Embryonic facial prominence (tissue), 1 donor: ENCODE results near the gene ATP2B3.
"Not testable (repeated sequence)": the region's sequence is repeated elsewhere in the genome, so short reads cannot be mapped to it uniquely, and the experiment has no call there.

Experiments
- DNase-seq: peaks from one replicate; pipeline ENCODE4 v3.0.0-alpha.2; 2016; ENCODE audit errors: extremely low spot score

The ATP2B3 gene

DNA sequence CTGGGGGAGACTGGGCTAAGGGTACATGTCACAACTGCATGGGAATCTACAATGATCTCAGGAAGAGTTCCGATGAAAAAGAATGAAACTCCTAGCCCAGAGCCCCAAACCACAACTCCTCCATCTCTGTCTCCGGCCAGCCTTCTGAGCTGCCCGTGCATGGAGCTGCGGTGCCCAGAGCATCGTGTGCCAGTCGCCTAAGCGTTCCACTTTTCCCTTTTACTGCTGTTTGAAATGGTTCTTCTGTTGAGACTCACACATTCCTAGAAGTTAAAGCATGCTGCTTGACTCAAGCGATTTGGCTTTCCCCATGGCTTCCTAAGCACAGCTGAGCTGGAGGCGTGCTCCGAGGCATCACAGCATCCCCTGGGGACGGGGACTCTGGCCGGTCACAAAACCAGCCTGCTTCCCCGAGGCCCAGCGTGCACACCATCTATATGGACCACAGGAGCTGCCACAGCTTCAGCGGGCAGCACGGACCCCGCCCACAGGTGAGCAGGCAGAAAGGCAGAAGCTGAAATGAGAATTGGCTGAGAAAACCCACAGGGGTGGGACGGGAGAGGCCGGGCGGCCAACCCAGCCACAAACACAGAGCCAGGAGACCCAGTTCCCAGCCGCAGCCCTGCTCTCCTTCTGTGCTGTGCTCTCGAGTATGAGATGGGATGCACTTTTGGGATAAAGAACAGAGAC lies 76.5 kb downstream of the ATP2B3 start:
- DNase-seq, result no peak

DNA sequence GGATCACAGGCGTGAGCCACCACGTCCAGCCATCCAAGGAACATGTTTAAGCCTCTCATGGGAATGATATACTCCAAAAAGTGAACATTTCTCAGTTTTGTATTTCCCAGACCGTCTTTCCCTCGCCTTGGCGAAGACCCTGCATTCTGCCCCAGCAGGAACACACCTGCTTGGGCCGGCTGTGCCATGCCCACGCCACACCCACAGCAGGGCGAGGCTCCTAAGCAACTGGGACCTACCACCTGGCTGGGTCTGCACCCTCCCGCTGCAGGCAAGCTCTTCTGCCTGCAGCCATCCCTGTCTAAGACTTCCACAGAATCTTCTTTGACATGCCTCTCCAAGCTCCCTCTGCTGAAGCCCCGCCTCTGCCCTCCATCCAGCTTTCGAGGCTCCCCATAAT lies 77.9 kb downstream of the ATP2B3 start:
- no peak for DNase-seq

GRCh38 chrX:153595859-153596857 lies 78.7 kb downstream of the ATP2B3 start:
- DNase-seq, result no peak

GRCh38 chrX:153596981-153597750 lies 79.7 kb downstream of the ATP2B3 start:
- DNase-seq, result no peak

GRCh38 chrX:153598541-153599191 lies 81.2 kb downstream of the ATP2B3 start, which contains the start of gene CCNQ:
TSS of gene CCNQ (minus strand) at chrX:153599139. CDS start at chrX:153599073, 66 bp downstream.
- no peak for DNase-seq

DNA sequence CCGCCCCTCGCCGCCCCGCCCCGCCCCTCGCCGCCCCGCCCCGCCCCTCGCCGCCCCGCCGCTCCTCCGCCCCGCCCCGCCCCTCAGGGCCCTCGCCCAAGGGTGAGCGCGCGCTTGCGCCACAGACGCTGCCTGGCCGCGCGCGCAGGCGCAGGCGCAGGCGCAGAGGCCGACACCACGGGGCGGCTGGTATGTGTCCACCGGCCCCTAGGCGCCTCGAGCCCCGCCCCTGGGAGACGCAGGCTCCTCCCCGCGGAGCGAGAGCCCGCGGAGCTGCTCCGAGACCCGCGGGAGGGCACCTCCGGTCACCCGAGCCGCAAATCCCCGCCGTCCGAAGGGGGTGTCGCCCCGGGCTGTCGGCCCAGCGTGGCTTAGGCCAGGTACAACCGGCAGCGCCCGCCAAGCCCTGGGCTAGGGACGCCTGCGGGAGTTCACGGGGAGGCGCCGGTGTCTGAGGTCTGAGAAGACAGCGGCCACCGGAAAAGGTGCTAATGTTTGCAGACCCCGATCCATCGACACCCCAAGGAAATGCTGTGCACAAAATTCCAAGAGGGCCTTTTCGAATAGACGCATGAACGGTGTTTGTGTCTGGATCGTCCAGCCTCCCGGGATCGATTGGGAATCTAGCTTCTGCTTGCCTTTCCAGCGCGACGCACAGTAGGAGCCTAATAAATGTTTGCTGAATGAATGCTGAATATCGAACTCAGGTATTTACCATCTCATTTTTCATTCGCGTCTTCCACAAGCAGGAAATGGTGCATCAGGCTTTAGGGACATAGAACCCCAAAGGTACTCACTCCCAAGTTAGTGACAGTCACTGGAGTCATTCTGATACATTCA lies 82.0 kb downstream of the ATP2B3 start:
- peak; percentile 36 for DNase-seq

DNA sequence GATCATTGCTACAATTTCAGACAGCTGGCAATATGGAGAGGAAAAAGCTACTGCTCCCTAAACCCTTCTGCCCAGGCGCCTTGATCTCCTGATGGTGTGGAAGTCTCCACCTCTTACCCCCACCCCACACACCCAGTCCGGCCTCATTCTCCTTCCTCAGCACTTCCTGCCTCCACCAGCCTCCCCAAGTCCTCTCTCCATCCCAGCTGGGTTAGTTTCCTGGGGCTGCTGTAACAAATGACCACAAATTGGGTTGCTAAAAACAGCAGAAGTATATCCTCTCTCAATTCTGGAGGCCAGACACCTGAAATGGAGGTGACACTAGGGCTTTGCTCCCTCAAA lies 82.6 kb downstream of the ATP2B3 start:
- no peak for DNase-seq

DNA sequence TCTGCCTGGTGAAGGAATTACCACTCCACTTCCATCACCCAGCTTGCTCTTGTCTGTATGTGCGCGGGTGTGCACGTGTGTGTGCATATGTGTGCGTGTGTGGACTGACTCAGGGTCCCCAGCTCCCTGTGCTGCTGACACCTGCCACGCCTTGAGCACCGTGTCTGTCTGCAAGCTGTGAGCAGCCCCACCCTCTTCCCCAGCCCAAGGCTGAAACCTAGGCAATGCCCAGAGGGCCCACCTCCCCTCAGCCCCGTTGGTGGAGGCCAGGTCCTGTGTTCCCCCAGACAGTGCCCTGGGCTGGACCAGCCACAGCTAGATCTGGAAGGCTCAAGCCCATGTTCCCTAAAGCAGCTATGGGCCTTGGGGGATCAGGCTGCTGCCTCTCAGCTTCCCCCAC lies 83.5 kb downstream of the ATP2B3 start:
- DNase-seq, result no peak

DNA sequence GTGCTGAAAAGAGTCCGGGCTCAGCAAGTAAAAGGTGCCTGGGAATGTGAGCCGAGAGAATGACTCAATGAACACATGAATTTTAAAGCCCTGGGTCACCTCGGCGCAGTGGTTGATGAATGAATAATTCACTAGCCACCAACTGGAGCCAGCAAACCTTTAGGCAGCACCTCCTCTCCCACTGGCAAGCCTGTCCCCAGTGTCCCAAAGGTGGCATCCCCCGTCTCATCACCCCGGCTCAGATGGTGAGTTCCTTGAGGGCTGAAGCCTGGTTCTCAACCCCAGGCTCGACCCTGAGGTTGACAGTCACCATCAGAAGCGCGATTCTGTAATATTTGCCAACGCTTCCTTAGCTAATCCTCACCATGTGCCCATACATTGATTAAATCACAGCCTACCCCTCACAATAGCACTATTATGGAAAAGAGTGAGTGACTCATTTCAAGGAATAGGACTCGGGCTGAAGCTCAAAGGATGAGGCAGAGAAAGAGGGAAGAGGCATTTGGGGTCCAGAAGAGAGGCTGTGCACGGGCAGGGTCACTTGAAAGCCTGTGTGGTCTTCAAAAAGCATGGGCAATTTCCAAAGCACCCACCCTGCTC lies 84.2 kb downstream of the ATP2B3 start:
- DNase-seq, result no peak

GRCh38 chrX:153602601-153603000 lies 85.2 kb downstream of the ATP2B3 start:
- no peak for DNase-seq

DNA sequence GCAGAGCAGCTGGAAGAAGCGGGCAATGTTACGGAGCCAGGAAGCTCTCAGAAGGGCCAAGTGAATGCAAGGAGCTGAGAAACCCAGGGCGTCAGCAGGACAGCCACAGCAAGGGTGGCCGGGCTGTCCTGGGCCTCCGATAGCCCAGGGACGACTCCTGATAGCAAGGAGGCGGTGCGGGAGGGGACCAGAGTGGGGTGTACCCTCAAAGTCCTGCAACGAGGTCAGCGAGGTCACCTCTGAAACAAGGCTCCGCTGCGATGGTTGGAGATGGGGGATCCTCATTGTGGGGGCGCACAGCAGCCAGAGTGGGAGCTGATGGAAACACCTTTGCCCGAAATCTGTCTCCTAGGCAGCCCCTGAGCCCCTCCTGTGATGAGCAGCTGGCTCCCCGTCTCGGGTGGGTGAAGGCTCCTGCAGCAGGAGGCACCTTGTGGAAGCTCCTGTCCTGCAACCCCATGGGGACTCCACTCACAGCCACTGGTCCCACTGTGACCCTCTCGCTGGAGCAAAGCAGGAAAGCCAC lies 85.8 kb downstream of the ATP2B3 start:
- DNase-seq, result no peak

DNA sequence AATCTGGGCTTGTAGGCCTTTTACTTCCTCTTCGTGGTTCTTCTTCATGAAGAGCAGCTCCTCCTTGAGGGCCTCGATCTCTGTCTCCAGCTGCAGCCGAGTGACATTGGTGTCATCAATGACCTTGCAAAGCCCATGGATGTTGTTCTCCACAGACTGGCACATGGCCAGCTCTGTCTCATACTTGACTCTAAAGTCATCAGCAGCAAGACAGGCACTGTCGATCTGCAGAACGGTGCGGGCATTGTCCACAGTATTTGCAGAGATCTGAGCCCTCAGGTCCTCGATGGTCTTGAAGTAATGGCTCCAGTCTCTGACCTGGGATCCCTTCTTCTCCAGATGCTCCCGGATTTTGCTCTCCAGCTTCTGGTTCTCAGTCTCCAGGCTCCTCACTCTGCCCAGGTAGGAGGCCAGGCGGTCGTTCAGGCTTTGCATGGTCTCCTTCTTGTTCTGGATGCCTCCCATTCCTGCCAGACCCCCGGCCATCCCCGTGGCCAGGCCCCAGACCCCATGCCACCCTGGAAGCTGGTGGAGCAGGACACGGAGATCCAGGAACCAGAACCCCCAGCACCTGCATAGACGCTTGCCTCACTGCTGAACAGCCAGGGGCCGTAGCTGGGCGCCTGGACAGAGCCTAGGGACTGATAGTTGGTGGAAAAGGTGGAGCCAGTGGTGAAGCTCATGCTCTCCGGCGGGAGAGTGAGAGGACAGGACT lies 87.4 kb downstream of the ATP2B3 start:
- DNase-seq, result not testable (repeated sequence)

GRCh38 chrX:153606503-153606902 lies 89.1 kb downstream of the ATP2B3 start:
- DNase-seq, result no peak

- no peak for DNase-seq
These were observed 90.9 kb downstream of the ATP2B3 start for GRCh38 chrX:153608376-153608775.

GRCh38 chrX:153608806-153609205 lies 91.4 kb downstream of the ATP2B3 start:
- no peak for DNase-seq

DNA sequence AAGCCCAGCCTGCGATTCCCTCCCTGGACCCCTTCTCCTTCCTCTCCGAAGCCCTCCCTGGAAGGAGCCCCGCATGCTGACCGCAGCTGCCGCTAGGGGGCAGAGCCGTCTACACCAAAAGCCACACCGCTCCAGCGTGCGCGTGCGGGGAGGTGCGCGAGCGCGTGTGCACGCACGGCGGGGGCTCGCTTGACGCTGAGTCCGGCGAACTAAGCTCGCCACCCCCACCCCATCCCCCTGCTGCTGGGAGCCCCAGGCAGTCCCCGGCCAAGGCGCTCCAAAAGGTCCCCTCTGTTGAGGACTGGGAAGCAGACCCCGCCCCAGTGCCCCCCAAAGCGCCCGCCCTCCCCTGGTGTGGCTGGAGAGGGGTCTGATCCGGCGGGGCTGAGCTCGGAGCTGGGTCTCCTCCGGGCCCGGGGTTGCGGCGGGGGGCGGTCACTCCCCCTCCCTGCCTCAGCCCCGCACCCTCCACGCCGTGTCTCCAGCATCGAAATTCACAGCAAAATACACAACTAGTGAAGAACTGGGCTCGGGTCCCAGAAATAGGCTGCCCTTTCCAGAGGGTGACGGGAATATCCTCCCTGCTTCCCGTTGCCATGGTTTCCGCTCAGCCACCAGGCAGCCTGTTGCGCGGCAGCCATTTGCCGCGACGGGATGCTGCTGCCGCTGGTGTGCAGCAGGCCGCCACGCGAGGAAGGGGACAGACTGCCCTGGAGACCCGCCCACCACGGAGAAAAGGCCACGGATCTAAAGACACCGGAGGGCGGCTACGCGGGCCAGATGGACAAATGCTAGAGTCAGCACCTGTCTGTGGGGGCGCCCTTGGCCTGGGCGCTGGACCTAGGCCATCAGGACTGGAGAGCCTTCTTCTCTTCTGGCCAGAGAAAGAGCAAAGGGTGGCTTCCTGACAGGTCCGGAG lies 92.7 kb downstream of the ATP2B3 start:
- peak; percentile 47 for DNase-seq

- no peak for DNase-seq
These were observed 93.4 kb downstream of the ATP2B3 start for GRCh38 chrX:153610836-153611213.
